ENCODE data around the gene L3MBTL4. TPM values are rescaled to one million over a fixed set of nuclear protein-coding genes. Genes with fewer than 3 reads are reported as not detected.

The L3MBTL4 gene
- total RNA-seq, 6 experiments from 2014 or later, result not detected

DNA sequence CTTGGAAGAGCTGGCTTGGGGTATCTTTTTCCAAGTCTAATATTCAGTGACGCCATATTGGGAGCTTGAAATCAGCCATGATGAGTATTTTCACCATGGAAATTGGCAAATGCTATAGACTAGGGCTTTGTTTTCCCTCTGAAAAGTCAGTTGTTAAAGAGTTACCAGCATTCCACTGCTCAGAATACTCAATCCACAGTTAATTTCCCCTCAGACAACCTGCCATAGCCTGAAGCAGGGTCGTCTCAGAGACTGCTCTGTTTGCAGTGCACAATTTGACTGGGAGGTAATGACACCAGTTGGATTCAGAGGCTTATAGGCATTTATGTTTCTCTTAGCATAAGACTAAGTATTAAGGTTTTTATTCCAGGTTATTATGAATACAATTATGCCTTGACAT lies 483.9 kb downstream of the L3MBTL4 start:
- H3K27ac Mint-ChIP-seq, result no peak overlapping the region
- TF ChIP-seq, protein P1, sequence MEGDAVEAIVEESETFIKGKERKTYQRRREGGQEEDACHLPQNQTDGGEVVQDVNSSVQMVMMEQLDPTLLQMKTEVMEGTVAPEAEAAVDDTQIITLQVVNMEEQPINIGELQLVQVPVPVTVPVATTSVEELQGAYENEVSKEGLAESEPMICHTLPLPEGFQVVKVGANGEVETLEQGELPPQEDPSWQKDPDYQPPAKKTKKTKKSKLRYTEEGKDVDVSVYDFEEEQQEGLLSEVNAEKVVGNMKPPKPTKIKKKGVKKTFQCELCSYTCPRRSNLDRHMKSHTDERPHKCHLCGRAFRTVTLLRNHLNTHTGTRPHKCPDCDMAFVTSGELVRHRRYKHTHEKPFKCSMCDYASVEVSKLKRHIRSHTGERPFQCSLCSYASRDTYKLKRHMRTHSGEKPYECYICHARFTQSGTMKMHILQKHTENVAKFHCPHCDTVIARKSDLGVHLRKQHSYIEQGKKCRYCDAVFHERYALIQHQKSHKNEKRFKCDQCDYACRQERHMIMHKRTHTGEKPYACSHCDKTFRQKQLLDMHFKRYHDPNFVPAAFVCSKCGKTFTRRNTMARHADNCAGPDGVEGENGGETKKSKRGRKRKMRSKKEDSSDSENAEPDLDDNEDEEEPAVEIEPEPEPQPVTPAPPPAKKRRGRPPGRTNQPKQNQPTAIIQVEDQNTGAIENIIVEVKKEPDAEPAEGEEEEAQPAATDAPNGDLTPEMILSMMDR (IDR thresholded peaks at IDR 0.05), result no peak
- DNase-seq, result no peak
- H3K9me3 Mint-ChIP-seq, result peaks cover 48% of the 10 kb centered on the region
- H3K36me3 Mint-ChIP-seq (ENCODE audit: low read depth), result 0 out of 2 replicates have a peak, but pooled peaks cover 4% of the 10 kb centered on the region
- H3K4me1 Mint-ChIP-seq (ENCODE audit: low read depth), result no peaks in the 10 kb centered on the region
- H3K27me3 Mint-ChIP-seq (ENCODE audit: insufficient read depth), result no peaks in the 10 kb centered on the region
- H3K4me3 Mint-ChIP-seq, result no peak overlapping the region

DNA sequence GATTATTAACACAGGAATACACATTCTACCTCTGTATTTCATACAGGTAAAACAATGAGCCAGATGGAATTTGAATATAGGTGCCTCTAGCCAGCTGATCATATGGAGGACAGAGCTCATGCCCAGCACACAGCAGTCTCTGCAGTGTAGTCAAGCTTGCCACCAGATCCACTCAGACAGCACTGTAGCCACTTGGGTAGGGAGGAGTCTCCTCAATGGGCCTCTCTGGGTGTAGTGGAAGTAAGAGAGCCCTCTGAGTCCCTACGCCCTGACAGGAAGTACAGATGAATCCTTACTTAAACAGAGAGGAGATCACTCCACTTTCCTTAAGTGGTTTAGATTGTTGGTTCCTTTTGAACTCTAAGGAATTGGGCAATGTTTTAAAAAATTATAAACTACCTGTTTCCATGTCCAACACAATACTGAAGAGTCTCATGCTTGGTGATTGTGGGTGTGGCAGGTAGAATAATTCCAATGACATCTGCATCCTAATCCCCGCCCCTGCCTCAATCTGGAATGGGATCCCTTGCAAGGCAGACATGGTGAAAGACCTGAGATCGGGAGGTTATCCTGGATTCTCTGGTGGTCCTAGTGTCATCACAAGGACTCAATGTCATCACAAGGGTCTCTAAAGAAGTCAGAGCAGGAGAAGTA lies 496.4 kb downstream of the L3MBTL4 start:
- H3K4me1 Mint-ChIP-seq (ENCODE audit: low read depth), result no peaks in the 10 kb centered on the region
- H3K9me3 Mint-ChIP-seq, result peaks cover 37% of the 10 kb centered on the region
- no peaks in the 10 kb centered on the region; the same call in 1 of the 2 replicates for H3K27me3 Mint-ChIP-seq (ENCODE audit: insufficient read depth)
- no peak for DNase-seq
- TF ChIP-seq, protein P1 (IDR thresholded peaks at IDR 0.05), result no peak
- no peaks in the 10 kb centered on the region for H3K36me3 Mint-ChIP-seq (ENCODE audit: low read depth)
- no peak overlapping the region for H3K4me3 Mint-ChIP-seq
- H3K27ac Mint-ChIP-seq, result no peak overlapping the region

DNA sequence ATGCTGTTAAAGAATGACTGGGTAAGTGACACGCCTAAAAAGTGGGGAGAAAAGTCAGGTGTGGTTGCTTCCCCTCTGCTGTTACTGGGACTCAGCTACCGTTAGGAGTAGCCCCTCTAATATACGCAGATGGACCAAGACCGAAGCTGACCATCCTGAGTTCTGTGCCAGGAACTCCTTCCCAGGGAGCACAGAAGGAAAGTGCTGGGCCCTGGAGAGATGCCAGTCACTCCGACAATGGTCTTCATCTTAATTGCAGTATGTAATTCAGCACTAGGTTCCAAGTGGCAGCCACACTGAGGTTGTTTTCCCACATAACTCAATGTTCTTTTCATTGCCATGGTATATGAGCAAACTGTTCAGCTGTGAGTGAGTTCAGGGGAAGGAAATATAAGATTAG lies 499.8 kb downstream of the L3MBTL4 start:
- no peak overlapping the region for H3K4me3 Mint-ChIP-seq
- H3K4me1 Mint-ChIP-seq (ENCODE audit: low read depth), result no peaks in the 10 kb centered on the region
- no peak for DNase-seq
- H3K27me3 Mint-ChIP-seq (ENCODE audit: insufficient read depth), result no peaks in the 10 kb centered on the region; the same call in 1 of the 2 replicates
- TF ChIP-seq, protein P1 (IDR thresholded peaks at IDR 0.05), result no peak
- H3K36me3 Mint-ChIP-seq (ENCODE audit: low read depth), result no peaks in the 10 kb centered on the region
- no peak overlapping the region for H3K27ac Mint-ChIP-seq
- peaks cover 46% of the 10 kb centered on the region for H3K9me3 Mint-ChIP-seq

DNA sequence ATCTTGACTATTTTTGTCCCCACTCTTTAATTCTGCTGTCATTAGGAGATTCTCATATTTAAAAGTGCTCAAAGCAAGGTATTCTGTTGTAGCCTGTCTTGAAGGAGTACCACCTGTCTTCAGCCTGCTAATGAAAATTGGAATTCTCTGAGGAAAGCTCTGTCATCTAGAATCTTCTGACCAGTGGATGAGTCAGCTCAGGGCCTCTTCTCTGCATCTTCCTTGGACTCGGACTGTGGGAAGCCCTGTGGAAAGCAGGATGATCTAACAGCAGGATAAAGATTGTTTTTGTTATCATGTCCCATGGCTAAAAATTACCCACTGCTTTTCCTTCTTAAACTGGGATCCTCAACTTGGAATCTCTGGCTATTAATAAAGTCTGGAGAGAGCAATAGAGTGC lies 500.7 kb downstream of the L3MBTL4 start:
- Mint-ChIP-seq H3K36me3 (ENCODE audit: low read depth) (no peaks in the 10 kb centered on the region), H3K4me1 (ENCODE audit: low read depth) (no peaks in the 10 kb centered on the region), H3K4me3 (no peak overlapping the region), H3K9me3 (peaks cover 42% of the 10 kb centered on the region), H3K27ac (no peak overlapping the region), H3K27me3 (ENCODE audit: insufficient read depth) (no peaks in the 10 kb centered on the region; the same call in 1 of the 2 replicates)
- no peak for DNase-seq
- TF ChIP-seq, protein P1 (IDR thresholded peaks at IDR 0.05), result no peak

DNA sequence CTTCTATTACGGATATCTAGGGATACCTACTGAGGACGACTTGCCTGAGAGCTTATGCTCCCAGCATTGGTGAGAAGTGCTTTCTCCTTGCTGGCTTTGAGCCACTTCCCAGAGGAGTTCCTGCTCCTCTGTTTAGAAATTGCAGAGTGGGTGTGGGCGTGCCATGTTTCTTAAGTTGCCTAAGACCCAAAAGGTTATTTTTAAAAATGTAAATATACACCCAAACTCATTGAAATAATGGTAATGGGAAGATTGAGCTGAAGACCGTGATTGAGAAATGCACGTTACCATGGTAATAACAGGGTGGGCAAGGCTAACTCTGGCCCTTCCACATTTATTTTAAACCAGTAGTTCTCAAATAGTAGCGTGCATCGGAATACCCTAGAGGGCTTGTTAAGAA lies 502.1 kb downstream of the L3MBTL4 start:
- no peaks in the 10 kb centered on the region; the same call in 1 of the 2 replicates for H3K27me3 Mint-ChIP-seq (ENCODE audit: insufficient read depth)
- no peaks in the 10 kb centered on the region for H3K36me3 Mint-ChIP-seq (ENCODE audit: low read depth)
- no peak overlapping the region for H3K4me3 Mint-ChIP-seq
- H3K4me1 Mint-ChIP-seq (ENCODE audit: low read depth), result no peaks in the 10 kb centered on the region
- H3K27ac Mint-ChIP-seq, result no peak overlapping the region
- TF ChIP-seq, protein P1 (IDR thresholded peaks at IDR 0.05), result no peak
- DNase-seq, result no peak
- peaks cover 31% of the 10 kb centered on the region for H3K9me3 Mint-ChIP-seq
